COLO668 (cell line): ENCODE data around the gene LAMC2.
"Not testable (repeated sequence)": the region's sequence is repeated elsewhere in the genome, so short reads cannot be mapped to it uniquely, and the experiment has no call there.

Experiments used
- DNase-seq: peaks from one replicate; lab custom pipeline; 2025; ENCODE audit not compliant: unreplicated experiment; lab: John Stamatoyannopoulos, UW

The LAMC2 gene

GRCh38 chr1:183255073-183255472 is 69.0 kb downstream of the LAMC2 start:
- no peak for DNase-seq

DNA sequence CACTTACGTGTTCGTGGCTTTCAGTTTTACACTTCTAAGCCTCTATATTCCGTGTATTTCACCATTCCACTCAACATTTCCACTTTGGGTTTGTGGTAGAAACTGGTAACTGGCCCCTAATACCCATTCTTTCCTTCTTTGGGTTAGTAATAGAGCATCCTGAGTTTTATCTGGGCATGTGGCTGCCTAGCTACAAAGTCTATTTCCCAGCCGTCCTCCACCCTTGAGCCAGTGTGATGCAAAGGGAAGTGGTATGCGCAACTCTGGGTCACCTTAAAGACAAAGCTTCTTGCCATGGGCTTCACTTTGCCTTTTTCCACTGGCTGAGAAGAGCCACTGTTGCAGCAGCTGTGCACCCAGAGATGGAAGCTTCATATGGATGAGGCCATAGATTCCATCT is 73.9 kb downstream of the LAMC2 start:
- no peak for DNase-seq

GRCh38 chr1:183262628-183263200 is 76.7 kb downstream of the LAMC2 start:
- DNase-seq = no peak

- DNase-seq = no peak
Observed at GRCh38 chr1:183263886-183264602, 78.0 kb downstream of the LAMC2 start.

DNA sequence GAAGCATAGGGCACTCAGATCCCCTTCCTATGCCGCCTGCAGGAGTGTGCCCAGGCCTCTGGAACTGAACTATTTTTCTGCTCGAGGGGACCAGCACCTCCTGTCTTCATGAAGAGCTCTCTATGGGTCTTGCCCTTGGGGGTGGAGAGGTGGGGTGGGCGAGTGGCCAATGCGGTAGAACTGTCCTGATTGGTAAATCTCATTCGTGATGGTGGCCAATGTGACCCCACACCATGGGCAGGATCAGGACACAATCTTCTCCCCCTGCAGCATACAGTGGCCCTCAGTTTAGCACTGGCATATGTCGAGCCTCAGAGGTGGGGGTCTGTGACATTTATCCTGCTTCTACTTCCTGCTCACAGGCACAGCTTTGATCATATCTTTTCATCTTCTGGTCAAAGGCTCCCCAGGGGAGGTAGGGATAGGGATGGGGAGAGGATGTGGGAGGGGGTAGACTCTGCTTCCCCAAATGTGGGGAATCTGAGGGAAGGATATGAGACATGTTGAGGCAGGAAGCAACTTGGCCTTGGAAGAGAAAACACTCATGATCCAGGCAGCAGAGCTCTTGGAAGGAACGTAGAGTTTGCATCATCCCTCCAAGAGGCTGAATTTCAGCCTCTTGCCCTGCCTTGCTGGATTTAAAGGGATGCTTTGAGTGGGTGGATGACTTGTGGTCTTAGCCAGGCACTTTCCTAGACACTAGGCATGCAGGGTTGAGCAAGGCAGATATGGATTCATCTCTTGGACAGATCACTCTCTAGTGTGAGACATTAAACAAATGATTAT is 81.8 kb downstream of the LAMC2 start:
- no peak for DNase-seq

DNA sequence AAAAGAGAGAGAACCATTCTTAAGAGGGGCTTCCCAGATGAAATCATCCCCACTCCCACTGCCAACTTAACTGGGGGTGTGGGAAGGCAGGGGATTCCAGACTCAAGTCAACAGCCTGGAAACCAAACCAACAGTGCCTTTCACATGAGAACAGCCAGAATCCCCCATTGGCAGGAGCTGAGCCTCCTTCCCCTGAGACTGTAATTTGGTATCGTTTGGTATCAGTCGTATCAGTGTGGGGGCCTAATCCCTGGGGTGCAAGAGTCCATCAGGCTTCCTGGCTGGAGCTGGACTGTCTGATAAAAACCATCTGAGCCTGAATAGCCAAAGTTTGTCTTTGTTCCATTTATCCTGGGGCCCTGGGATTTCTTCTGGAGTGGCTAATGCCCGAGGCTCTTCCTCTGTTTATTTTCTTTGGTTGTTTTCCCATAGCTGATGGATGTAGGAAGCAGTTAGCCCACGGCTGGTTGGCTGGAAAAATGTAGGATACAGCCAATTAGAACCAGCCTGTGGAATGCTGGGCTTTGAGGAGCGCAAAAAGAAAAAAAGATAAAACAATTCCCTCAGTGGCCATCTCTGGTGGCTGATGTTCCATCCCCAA is 84.6 kb downstream of the LAMC2 start:
- no peak for DNase-seq

GRCh38 chr1:183272390-183272848 is 86.4 kb downstream of the LAMC2 start:
- no peak for DNase-seq

DNA sequence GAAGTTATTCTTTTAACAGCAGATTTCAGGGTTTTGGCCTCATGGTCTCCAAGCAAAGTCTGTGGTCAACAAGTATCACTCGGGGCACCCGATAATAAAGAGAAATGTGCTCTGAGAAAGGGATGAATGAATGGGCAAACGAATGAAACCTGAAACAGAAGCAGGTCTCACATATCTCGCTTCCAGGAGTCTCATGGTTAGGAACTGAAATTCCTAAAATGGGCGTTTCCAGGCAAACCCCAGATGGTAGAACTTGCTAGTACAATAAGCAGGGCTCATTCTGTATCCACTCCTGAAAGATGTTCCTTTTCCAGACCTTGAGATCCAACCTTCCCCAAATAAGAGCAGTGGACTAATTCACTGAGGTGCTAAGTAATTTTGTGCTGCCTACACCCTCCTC is 87.2 kb downstream of the LAMC2 start:
- DNase-seq = no peak

DNA sequence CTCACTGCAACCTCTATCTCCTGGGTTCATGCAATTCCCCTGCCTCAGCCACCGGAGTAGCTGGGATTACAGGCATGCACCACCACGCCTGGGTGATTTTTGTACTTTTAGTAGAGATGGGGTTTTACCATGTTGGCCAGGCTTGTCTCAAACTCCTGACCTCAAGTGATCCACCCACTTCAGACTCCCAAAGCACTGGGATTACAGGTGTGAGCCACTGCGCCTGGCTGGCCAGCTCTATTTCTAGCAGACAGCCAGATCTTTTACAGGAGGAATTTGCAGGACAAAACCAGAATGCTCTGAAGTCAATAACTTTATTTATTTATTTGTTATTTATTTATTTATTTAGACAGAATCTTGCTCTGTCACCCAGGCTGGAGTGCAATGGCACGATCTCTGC is 87.9 kb downstream of the LAMC2 start:
- DNase-seq = not testable (repeated sequence)

- no peak for DNase-seq
Observed at GRCh38 chr1:183274836-183275235, 88.8 kb downstream of the LAMC2 start.

GRCh38 chr1:183275322-183275721 is 89.3 kb downstream of the LAMC2 start:
- no peak for DNase-seq

- no peak for DNase-seq
Observed at GRCh38 chr1:183276386-183277080, 90.5 kb downstream of the LAMC2 start.

DNA sequence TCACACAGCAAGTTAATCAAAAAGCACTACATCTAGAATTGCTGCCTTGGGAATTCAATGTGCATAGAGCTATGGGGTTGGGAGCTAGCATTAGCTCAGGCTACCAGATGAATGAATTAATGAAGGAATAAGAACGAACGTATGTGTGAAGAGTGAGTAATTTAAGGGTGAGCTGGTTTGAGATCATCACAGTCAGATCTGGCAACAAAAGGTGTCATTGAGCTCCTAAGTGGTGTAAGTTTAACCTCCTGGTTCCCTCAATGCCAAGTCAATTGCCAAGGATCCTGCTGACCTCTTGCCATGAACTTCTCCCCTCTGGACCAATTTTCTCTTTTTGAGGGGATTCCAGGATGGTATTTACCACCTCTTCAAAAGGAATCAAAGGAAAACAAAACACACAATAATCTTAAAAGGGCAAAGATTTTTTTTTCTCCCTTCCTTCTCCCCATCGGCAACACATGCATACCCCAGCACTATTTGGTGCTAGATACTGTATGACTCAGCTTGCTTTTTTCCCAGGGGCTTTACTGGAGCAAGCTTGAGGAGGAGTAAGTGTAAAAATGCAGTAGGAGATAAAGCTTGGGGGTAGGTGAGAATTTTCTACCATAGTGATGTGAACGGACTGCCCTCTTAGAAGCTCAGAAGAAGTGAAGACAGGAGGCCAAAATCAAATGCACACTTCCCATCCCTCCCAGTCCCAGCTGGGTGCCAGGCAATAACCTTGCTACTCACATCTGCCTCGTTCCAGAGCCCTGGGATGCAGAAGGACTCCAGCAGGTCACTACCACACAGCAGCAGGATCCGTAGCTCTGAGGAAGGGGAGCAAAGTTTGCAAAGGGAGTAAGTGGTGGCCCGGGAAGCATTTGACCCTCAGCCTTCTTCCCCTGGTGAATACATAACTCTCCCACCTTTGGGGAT is 92.0 kb downstream of the LAMC2 start:
- no peak for DNase-seq

GRCh38 chr1:183278739-183279591 is 92.9 kb downstream of the LAMC2 start:
- DNase-seq = no peak

DNA sequence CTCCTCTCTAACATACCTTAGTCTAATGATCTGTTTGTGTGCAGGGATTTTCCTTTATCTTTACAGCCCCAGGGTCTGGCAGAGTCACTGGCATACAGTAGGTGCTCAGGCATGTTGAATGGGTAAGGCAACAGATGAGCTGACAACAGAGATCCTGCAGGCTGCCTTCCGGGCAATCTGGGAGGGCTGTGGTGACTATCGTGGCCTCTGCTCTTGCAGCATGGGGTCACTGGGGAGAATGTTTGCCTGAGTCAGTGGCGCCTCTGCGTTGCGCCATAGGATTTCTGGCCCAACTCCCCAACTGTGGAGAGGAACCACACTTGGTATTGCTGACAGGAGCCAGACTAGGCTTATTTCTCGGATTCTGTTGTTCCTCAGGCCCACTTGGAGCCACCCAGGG is 93.8 kb downstream of the LAMC2 start:
- no peak for DNase-seq

- no peak for DNase-seq
Observed at GRCh38 chr1:183281039-183281438, 95.0 kb downstream of the LAMC2 start.

DNA sequence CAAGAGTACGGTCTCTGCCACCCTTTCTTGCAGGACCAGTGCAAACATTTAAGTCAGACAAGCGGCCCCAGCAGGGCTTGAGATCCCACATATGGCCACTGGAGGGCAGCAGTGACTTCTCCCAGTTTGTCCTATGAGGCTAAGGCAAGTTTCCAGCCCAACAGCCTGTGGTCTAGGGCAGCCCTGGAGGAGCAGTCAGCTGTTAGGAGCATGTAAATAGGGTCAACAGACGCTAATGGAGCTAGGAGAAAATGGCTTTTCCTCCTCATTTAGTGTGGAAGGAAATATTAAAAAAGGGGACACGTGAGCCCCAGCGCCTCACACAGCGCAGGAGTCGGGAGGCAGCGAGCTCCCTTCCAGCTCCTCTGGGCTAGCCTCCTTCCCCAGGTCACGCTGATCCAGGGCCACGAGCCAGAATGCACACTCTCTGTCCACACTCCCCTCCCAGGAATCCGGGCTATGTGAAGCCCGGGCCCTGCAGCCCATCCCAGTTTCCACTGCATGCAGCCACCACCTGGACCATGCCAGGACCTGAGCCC is 95.6 kb downstream of the LAMC2 start:
- DNase-seq = peak; percentile 81

- DNase-seq = no peak
Observed at GRCh38 chr1:183282101-183282855, 96.2 kb downstream of the LAMC2 start.
